GM12878 (cell line): ENCODE data around the gene TMEM250. TPM values are rescaled to one million over a fixed set of nuclear protein-coding genes. Genes with fewer than 3 reads are reported as not detected.
A peak's percentile ranks its signal among the peaks of the same experiment; 100 is the strongest.

Source experiments
- ATAC-seq: fragments of 200-7000 bp; cut with Tn5 transposase; 3 replicates; pipeline ENCODE4 v1.9.1; 2020; ENCODE audit warnings: mild to moderate bottlenecking, moderate library complexity
- BruUV-seq: library from RNA; stranded (reverse); fragments of 400-500 nt; replicated peaks from 2 replicates; lab custom pipeline; 2021; lab: Mats Ljungman, UMichigan
- CTCF ChIA-PET: fragments of 300-600 bp; sonication (Branson Sonifier 250); formaldehyde crosslinking; extraction: SDS; loops from one replicate; lab custom pipeline; 2021; ENCODE audit warnings: inconsistent platforms; lab: Yijun Ruan, JAX
- POLR2A ChIA-PET: fragments of 350-600 bp; formaldehyde crosslinking; extraction: SDS; loops from one replicate; lab custom pipeline; 2021; ENCODE audit warnings: inconsistent platforms; lab: Charles Lee
- RAD21 ChIA-PET: fragments of 300-600 bp; sonication (Branson Sonifier 250); formaldehyde crosslinking; loops from one replicate; lab custom pipeline; 2023; ENCODE audit warnings: antibody characterized with exemption; ENCODE audit not compliant: unreplicated experiment; lab: Charles Lee
- SMC1A ChIA-PET: fragments of 300-600 bp; sonication (Branson Sonifier 250); formaldehyde crosslinking; loops from one replicate; lab custom pipeline; 2023; ENCODE audit not compliant: unreplicated experiment, uncharacterized antibody; lab: Charles Lee
- DNase-seq: peaks from one replicate; pipeline ENCODE4 v3.0.0-alpha.2; 2011; ENCODE audit warnings: low read depth, low spot score
- FAIRE-seq: peaks from 3 replicates; lab custom pipeline; 2011; peaks lifted over from hg19 to GRCh38; lab: Jason Lieb, UNC
- H2AFZ ChIP-seq: 2 replicates; pipeline ENCODE4 v1.6.0; 2011; ENCODE audit warnings: low read depth, low read length, control low read depth; ENCODE audit not compliant: control insufficient read depth
- H3K27ac ChIP-seq: 2 replicates; pipeline ENCODE4 v1.5.1; 2011; ENCODE audit warnings: control low read depth; ENCODE audit not compliant: control insufficient read depth, insufficient read depth
- H3K27me3 ChIP-seq, 2 experiments: replicated peaks in 1 of 2; 2 replicates each; pipeline versions ENCODE4 v1.6.0 to v1.6.1; 2011; ENCODE audit warnings: low read length in 1 of 2; ENCODE audit not compliant: control insufficient read depth in 2 of 2, insufficient read depth in 2 of 2
- H3K36me3 ChIP-seq, 2 experiments: 2 replicates each; pipeline ENCODE4 v1.5.1; 2011; ENCODE audit warnings: low read length in 1 of 2; ENCODE audit not compliant: control insufficient read depth in 2 of 2, insufficient read depth in 2 of 2
- H3K4me1 ChIP-seq: 2 replicates; pipeline ENCODE4 v1.6.1; 2011; ENCODE audit warnings: mild to moderate bottlenecking, low read length, moderate library complexity, mixed read lengths; ENCODE audit not compliant: control insufficient read depth, insufficient read depth
- H3K4me2 ChIP-seq: 2 replicates; pipeline ENCODE4 v1.6.0; 2011; ENCODE audit warnings: control low read depth; ENCODE audit not compliant: control insufficient read depth, insufficient read depth
- H3K4me3 ChIP-seq: fragments of 200-600 bp; sonication (generic); 2 replicates; pipeline ENCODE4 v1.5.1; 2016
- H3K79me2 ChIP-seq: 2 replicates; pipeline ENCODE4 v1.6.0; 2011; ENCODE audit warnings: low read length; ENCODE audit not compliant: control insufficient read depth, insufficient read depth
- H3K9ac ChIP-seq: 2 replicates; pipeline ENCODE4 v1.8.0; 2011; ENCODE audit warnings: low read length, control low read depth, mixed read lengths; ENCODE audit not compliant: control insufficient read depth, insufficient read depth
- H3K9me3 ChIP-seq: replicated peaks from 3 replicates; pipeline ENCODE4 v1.5.1; 2011; ENCODE audit warnings: mild to moderate bottlenecking, low read length; ENCODE audit not compliant: control insufficient read depth, insufficient read depth
- H4K20me1 ChIP-seq: 2 replicates; pipeline ENCODE4 v1.6.0; 2011; ENCODE audit not compliant: control insufficient read depth, insufficient read depth
- ATF2 ChIP-seq: IDR thresholded peaks from 2 replicates; pipeline ENCODE4 v1.6.1; 2012; ENCODE audit warnings: low read length, inconsistent platforms
- BCL11A ChIP-seq: IDR thresholded peaks from 2 replicates; pipeline ENCODE4 v1.6.1; 2011; ENCODE audit warnings: low read depth, low read length
- BCL3 ChIP-seq: IDR thresholded peaks from 2 replicates; pipeline ENCODE4 v1.6.1; 2011; ENCODE audit warnings: borderline replicate concordance, low read depth, mild to moderate bottlenecking, moderate library complexity, low read length; ENCODE audit not compliant: insufficient read depth, poor library complexity, severe bottlenecking
- IKZF2 ChIP-seq, 2 experiments: fragments of 450-650 bp; IDR thresholded peaks; 2 replicates each; pipeline ENCODE4 v1.6.1; 2017; ENCODE audit warnings: mild to moderate bottlenecking in 2 of 2, moderate library complexity in 2 of 2
- JUND ChIP-seq: IDR thresholded peaks from 2 replicates; pipeline ENCODE4 v1.6.1; 2012; ENCODE audit warnings: low read depth, mild to moderate bottlenecking, low read length, improper control_type of control experiment, moderate library complexity
- KAT2A ChIP-seq: conservative IDR thresholded peaks from 2 replicates; pipeline ENCODE4 v1.6.1; 2011; ENCODE audit warnings: low read depth, low read length; ENCODE audit not compliant: control insufficient read depth
- KLF5 ChIP-seq: fragments of 450-650 bp; IDR thresholded peaks from 2 replicates; pipeline ENCODE4 v1.6.1; 2014; ENCODE audit warnings: mild to moderate bottlenecking; ENCODE audit not compliant: partially characterized antibody
- NKRF ChIP-seq: fragments of 450-650 bp; conservative IDR thresholded peaks from 2 replicates; pipeline ENCODE4 v1.6.1; 2017; ENCODE audit warnings: mild to moderate bottlenecking, moderate library complexity
- NR2F1 ChIP-seq: fragments of 450-650 bp; conservative IDR thresholded peaks from 2 replicates; pipeline ENCODE4 v1.6.1; 2017; ENCODE audit warnings: mild to moderate bottlenecking
- NRF1 ChIP-seq: conservative IDR thresholded peaks from 2 replicates; pipeline ENCODE4 v1.6.1; 2011; ENCODE audit warnings: mild to moderate bottlenecking, low read depth, low read length, improper control_type of control experiment
- PAX5 ChIP-seq: IDR thresholded peaks from 2 replicates; pipeline ENCODE4 v1.6.1; 2011; ENCODE audit warnings: low read depth, low read length, borderline replicate concordance
- RCOR1 ChIP-seq: conservative IDR thresholded peaks from 2 replicates; pipeline ENCODE4 v1.6.1; 2012; ENCODE audit warnings: low read depth, low read length, improper control_type of control experiment
- RUNX3 ChIP-seq: IDR thresholded peaks from 2 replicates; pipeline ENCODE4 v1.6.1; 2012; ENCODE audit warnings: low read length, inconsistent platforms
- SMARCA5 ChIP-seq: fragments of 450-650 bp; IDR thresholded peaks from 2 replicates; pipeline ENCODE4 v1.6.1; 2017; ENCODE audit warnings: mild to moderate bottlenecking
- TBL1XR1 ChIP-seq: IDR thresholded peaks from 2 replicates; pipeline ENCODE4 v1.6.1; 2012; ENCODE audit warnings: low read depth, low read length, improper control_type of control experiment
- ZBED1 ChIP-seq: IDR thresholded peaks from 2 replicates; pipeline ENCODE4 v1.6.1; 2016; ENCODE audit warnings: borderline replicate concordance
- ZNF207 ChIP-seq: fragments of 450-650 bp; IDR thresholded peaks from 2 replicates; pipeline ENCODE4 v1.6.1; 2014; ENCODE audit warnings: antibody characterized with exemption, mild to moderate bottlenecking, borderline replicate concordance
- WGBS: methylation state at CpG from one replicate; pipeline ENCODE4 v1.1.6; 2016; ENCODE audit warnings: low lambda C conversion rate; ENCODE audit not compliant: insufficient replicate concordance, insufficient coverage; ENCODE audit errors: missing lambda C conversion rate; 5-methylcytosine and 5-hydroxymethylcytosine counted together
- in situ Hi-C: fragments of 300-500 bp; cut with MboI; formaldehyde crosslinking; loops from 9 replicates; pipeline ENCODE4 v1.14.3; 2018; ENCODE audit warnings: mixed read lengths
- intact Hi-C: fragments of 100-400 bp; cut with micrococcal nuclease; formaldehyde crosslinking; loops from one replicate; pipeline ENCODE4 v1.14.2; 2022; ENCODE audit not compliant: unreplicated experiment
- polyA plus RNA-seq, 11 experiments: library from polyadenylated mRNA; depleted of rRNA in 4 of 11; unstranded in 6 of 11; stranded (reverse) in 5 of 11; fragments of >200 nt; fragmentation: Nextera tagmentation in 4 of 11; fragmentation: Illumina TruSeq in 1 of 11; extraction: Ambion mirVana in 4 of 11; extraction: Trizol in 1 of 11; gene quantifications; 1 replicate in 1 of 11; 2 replicates in 10 of 11; pipeline versions ENCODE4 v1.2.1 to v1.2.3, GENCODE V29; 2011 to 2016; ENCODE audit warnings: inconsistent platforms in 2 of 11, missing spikeins in 2 of 11, low read depth in 1 of 11
- total RNA-seq, 4 experiments: library from RNA; depleted of rRNA in 3 of 4; stranded (reverse); fragments of >200 nt in 3 of 4; fragmentation: Illumina TruSeq in 1 of 4; extraction: Trizol in 1 of 4; gene quantifications; 2 replicates each; pipeline versions ENCODE4 v1.2.1 to v1.2.3, GENCODE V29; 2013 to 2021
- TF ChIP-seq, protein P1 (sequence below): IDR thresholded peaks from 2 replicates; pipeline ENCODE4 v1.6.1; 2011; ENCODE audit warnings: low read depth, mild to moderate bottlenecking, low read length, moderate library complexity, borderline replicate concordance; ENCODE audit errors: extremely low read depth

TMEM250 gene
- total and polyA plus RNA-seq, 10 of the 15 experiments (the other 5 are each of a cell fraction or from before 2014, with no cell fraction given) = 0.39 to 39.9 (median 8.5) TPM

GRCh38 chr9:136092741-136093140 is 25.9 kb downstream of the TMEM250 start:
- peaks cover 8% of the 10 kb centered on the region for H3K4me1 ChIP-seq

More at GRCh38 chr9:136092741-136093140, 25.9 kb downstream of the TMEM250 start:
- CTCF ChIA-PET = no interaction called here
- Histone ChIP-seq H3K36me3 (no peaks in the 10 kb centered on the region), H3K79me2 (peaks cover 11% of the 10 kb centered on the region), H2AFZ (no peak overlapping the region), H3K9ac (no peak overlapping the region), H3K4me3 (no peak overlapping the region), H3K27me3 (no peaks in the 10 kb centered on the region), H3K4me2 (0 out of 2 replicates have a peak overlapping the region, but pooled peaks have one; percentile 3), H3K27ac (no peak overlapping the region), H4K20me1 (no peaks in the 10 kb centered on the region), H3K9me3 (no peaks in the 10 kb centered on the region)
- 67% methylated on average over 9 of the region's 9 CpGs for WGBS
- TF ChIP-seq TBL1XR1 (no peak), KAT2A (no peak), NKRF (no peak), PAX5 (no peak), NR2F1 (no peak), JUND (no peak), IKZF2 (IDR thresholded peaks at IDR 0.05) (no peak), BCL11A (no peak), ZBED1 (no peak), BCL3 (no peak), SMARCA5 (no peak), RUNX3 (no peak), KLF5 (no peak), NRF1 (no peak), ZNF207 (no peak), RCOR1 (no peak), ATF2 (no peak)
- TF ChIP-seq, protein P1, sequence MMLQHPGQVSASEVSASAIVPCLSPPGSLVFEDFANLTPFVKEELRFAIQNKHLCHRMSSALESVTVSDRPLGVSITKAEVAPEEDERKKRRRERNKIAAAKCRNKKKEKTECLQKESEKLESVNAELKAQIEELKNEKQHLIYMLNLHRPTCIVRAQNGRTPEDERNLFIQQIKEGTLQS = no peak
- SMC1A ChIA-PET = no interaction called here
- ATAC-seq (no peak), FAIRE-seq (no peak), DNase-seq (no peak)
- RAD21 ChIA-PET = interaction anchor here (6.9 kb wide), 1 partner anchor 16 kb away, joined by 52 read pairs; no protein-coding TSS in a partner anchor
- POLR2A ChIA-PET = no interaction called here
- intact Hi-C loops = no loop called here
- TSS peak; percentile 46 for BruUV-seq
- in situ Hi-C loops = no loop called here
